ENCODE measurements around the gene ATRNL1. TPM values are rescaled to one million over a fixed set of nuclear protein-coding genes. Genes with fewer than 3 reads are reported as not detected.

Gene ATRNL1
- total and polyA plus RNA-seq, 2 experiments from 2014 or later: 5.9 to 17.4 TPM

GRCh38 chr10:115918812-115919211 lies 825.6 kb downstream of the ATRNL1 start:
- Histone ChIP-seq H3K4me1 (ENCODE audit: insufficient read depth) (no peaks in the 10 kb centered on the region), H3K9me3 (ENCODE audit: low read depth) (no peaks in the 10 kb centered on the region), H3K27ac (no peak overlapping the region), H3K79me2 (no peaks in the 10 kb centered on the region), H2AFZ (no peak overlapping the region), H3K4me2 (no peak overlapping the region), H3K4me3 (no peak overlapping the region), H3K9me2 (replicated peaks; ENCODE audit: insufficient read depth) (no peaks in the 10 kb centered on the region), H4K20me1 (ENCODE audit: insufficient read depth, poor library complexity, severe bottlenecking) (no peaks in the 10 kb centered on the region), H3K27me3 (no peaks in the 10 kb centered on the region), H3K36me3 (replicated peaks; ENCODE audit: insufficient read depth, low read depth) (no peaks in the 10 kb centered on the region)
- 89% methylated on average over 2 of the region's 2 CpGs for WGBS (ENCODE audit: low lambda C conversion rate, missing lambda C conversion rate)
- DNase-seq (ENCODE audit: low spot score): no peak
- no peak for TF ChIP-seq EZH2 (IDR thresholded peaks at IDR 0.05; ENCODE audit: borderline replicate concordance)
- TF ChIP-seq, protein P1, sequence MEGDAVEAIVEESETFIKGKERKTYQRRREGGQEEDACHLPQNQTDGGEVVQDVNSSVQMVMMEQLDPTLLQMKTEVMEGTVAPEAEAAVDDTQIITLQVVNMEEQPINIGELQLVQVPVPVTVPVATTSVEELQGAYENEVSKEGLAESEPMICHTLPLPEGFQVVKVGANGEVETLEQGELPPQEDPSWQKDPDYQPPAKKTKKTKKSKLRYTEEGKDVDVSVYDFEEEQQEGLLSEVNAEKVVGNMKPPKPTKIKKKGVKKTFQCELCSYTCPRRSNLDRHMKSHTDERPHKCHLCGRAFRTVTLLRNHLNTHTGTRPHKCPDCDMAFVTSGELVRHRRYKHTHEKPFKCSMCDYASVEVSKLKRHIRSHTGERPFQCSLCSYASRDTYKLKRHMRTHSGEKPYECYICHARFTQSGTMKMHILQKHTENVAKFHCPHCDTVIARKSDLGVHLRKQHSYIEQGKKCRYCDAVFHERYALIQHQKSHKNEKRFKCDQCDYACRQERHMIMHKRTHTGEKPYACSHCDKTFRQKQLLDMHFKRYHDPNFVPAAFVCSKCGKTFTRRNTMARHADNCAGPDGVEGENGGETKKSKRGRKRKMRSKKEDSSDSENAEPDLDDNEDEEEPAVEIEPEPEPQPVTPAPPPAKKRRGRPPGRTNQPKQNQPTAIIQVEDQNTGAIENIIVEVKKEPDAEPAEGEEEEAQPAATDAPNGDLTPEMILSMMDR (IDR thresholded peaks at IDR 0.05; ENCODE audit: poor library complexity): no peak
- no peak for TF ChIP-seq EZH2phosphoT487 (IDR thresholded peaks at IDR 0.05; ENCODE audit: low read depth, severe bottlenecking, unreplicated experiment)

GRCh38 chr10:115921795-115922194 lies 828.6 kb downstream of the ATRNL1 start:
- Histone ChIP-seq H3K4me3 (no peak overlapping the region), H3K36me3 (replicated peaks; ENCODE audit: insufficient read depth, low read depth) (no peaks in the 10 kb centered on the region), H3K4me2 (no peak overlapping the region), H3K9me3 (ENCODE audit: low read depth) (no peaks in the 10 kb centered on the region), H3K27ac (no peak overlapping the region), H2AFZ (no peak overlapping the region), H3K27me3 (no peaks in the 10 kb centered on the region), H3K4me1 (ENCODE audit: insufficient read depth) (no peaks in the 10 kb centered on the region), H3K79me2 (no peaks in the 10 kb centered on the region), H4K20me1 (ENCODE audit: insufficient read depth, poor library complexity, severe bottlenecking) (no peaks in the 10 kb centered on the region), H3K9me2 (replicated peaks; ENCODE audit: insufficient read depth) (no peaks in the 10 kb centered on the region)
- no peak for TF ChIP-seq EZH2phosphoT487 (IDR thresholded peaks at IDR 0.05; ENCODE audit: low read depth, severe bottlenecking, unreplicated experiment)
- TF ChIP-seq, protein P1 (IDR thresholded peaks at IDR 0.05; ENCODE audit: poor library complexity): no peak
- DNase-seq (ENCODE audit: low spot score): no peak
- WGBS (ENCODE audit: low lambda C conversion rate, missing lambda C conversion rate): 80% methylated on average over 4 of the region's 4 CpGs

DNA sequence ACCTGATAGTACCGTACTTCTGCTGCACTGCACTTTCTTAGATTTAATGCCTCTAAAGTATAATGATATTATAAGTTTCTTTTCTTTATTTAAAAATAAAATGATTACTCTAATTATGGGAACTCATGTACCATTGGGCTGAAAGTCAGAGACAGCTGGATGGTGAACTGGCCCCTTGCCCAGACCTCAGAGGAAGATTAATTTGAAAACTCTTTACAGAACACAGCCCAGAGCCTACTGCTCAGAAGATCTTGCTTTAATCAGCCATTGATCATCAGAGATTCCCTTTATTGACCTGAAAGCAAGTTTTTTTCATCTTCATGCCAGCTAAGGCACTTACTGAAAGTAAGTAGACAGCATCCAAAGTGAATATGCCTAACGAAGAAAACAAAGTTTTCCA lies 838.1 kb downstream of the ATRNL1 start:
- Histone ChIP-seq H3K4me3 (no peak overlapping the region), H3K27me3 (no peaks in the 10 kb centered on the region), H3K36me3 (replicated peaks; ENCODE audit: insufficient read depth, low read depth) (no peaks in the 10 kb centered on the region), H3K27ac (no peak overlapping the region), H2AFZ (no peak overlapping the region), H3K9me2 (replicated peaks; ENCODE audit: insufficient read depth) (no peaks in the 10 kb centered on the region), H3K9me3 (ENCODE audit: low read depth) (no peaks in the 10 kb centered on the region), H3K4me1 (ENCODE audit: insufficient read depth) (no peaks in the 10 kb centered on the region), H3K79me2 (no peaks in the 10 kb centered on the region), H4K20me1 (ENCODE audit: insufficient read depth, poor library complexity, severe bottlenecking) (no peaks in the 10 kb centered on the region), H3K4me2 (no peak overlapping the region)
- WGBS (ENCODE audit: low lambda C conversion rate, missing lambda C conversion rate): 94% methylated on average over 2 of the region's 2 CpGs
- DNase-seq (ENCODE audit: low spot score): no peak
- TF ChIP-seq, protein P1 (IDR thresholded peaks at IDR 0.05; ENCODE audit: poor library complexity): no peak
- TF ChIP-seq EZH2phosphoT487 (IDR thresholded peaks at IDR 0.05; ENCODE audit: low read depth, severe bottlenecking, unreplicated experiment) (no peak), EZH2 (IDR thresholded peaks at IDR 0.05; ENCODE audit: borderline replicate concordance) (no peak)

DNA sequence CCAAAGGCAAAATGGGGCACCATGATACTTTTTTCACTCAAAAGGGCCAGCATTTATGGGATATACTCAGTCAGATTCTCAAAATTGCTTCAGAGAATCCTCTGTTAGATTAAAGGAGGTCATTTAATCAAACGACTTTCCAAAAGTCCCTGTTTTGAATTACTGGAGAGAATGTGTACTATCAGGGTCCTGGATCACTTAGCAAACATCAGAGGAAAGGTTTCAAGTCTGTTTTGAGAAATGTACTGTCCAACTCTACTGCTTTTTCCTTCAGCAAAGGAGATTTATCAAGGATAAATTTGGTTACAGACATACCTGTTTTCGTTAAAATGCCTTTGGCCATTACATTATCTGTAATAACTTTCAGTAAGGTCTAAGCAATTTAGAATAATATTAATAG lies 838.9 kb downstream of the ATRNL1 start:
- TF ChIP-seq, protein P1 (IDR thresholded peaks at IDR 0.05; ENCODE audit: poor library complexity): no peak
- TF ChIP-seq EZH2phosphoT487 (IDR thresholded peaks at IDR 0.05; ENCODE audit: low read depth, severe bottlenecking, unreplicated experiment) (no peak), EZH2 (IDR thresholded peaks at IDR 0.05; ENCODE audit: borderline replicate concordance) (no peak)
- H4K20me1 ChIP-seq (ENCODE audit: insufficient read depth, poor library complexity, severe bottlenecking): no peaks in the 10 kb centered on the region
- H3K4me2 ChIP-seq: no peak overlapping the region
- H3K36me3 ChIP-seq (replicated peaks; ENCODE audit: insufficient read depth, low read depth): no peaks in the 10 kb centered on the region
- H3K9me3 ChIP-seq (ENCODE audit: low read depth): no peaks in the 10 kb centered on the region
- no peaks in the 10 kb centered on the region for H3K27me3 ChIP-seq
- H3K9me2 ChIP-seq (replicated peaks; ENCODE audit: insufficient read depth): no peaks in the 10 kb centered on the region
- DNase-seq (ENCODE audit: low spot score): no peak
- no peak overlapping the region for H3K4me3 ChIP-seq
- H3K27ac ChIP-seq: no peak overlapping the region
- no peaks in the 10 kb centered on the region for H3K4me1 ChIP-seq (ENCODE audit: insufficient read depth)
- H2AFZ ChIP-seq: no peak overlapping the region
- 45% methylated on average over 2 of the region's 2 CpGs for WGBS (ENCODE audit: low lambda C conversion rate, missing lambda C conversion rate)
- no peaks in the 10 kb centered on the region for H3K79me2 ChIP-seq

All from hepatocyte (in vitro differentiated cells).